Gastroesophageal sphincter (tissue), 4 donors: ENCODE data around the gene ARSJ. TPM values are rescaled to one million over a fixed set of nuclear protein-coding genes. Genes with fewer than 3 reads are reported as not detected.

Experiments used
- ATAC-seq: fragments of 150-250 bp; one replicate; pipeline ENCODE4 v1.9.1; 2016; ENCODE audit warnings: mild to moderate bottlenecking, moderate library complexity
- H3K27ac ChIP-seq, 4 donors: fragments of 200-600 bp; sonication (generic) in 3 of 4; 1 replicate in 3 of 4; 2 replicates in 1 of 4; pipeline ENCODE4 v1.5.1; 2016 to 2019
- H3K27me3 ChIP-seq: fragments of 200-600 bp; sonication (generic); one replicate; pipeline ENCODE4 v1.5.1; 2019
- H3K36me3 ChIP-seq, 2 donors: fragments of 200-600 bp; sonication (generic); one replicate each; pipeline ENCODE4 v1.5.1; 2019; ENCODE audit warnings: control low read depth in 1 of 2
- H3K4me1 ChIP-seq, 3 donors: fragments of 200-600 bp; sonication (generic); 1 replicate in 2 of 3; 2 replicates in 1 of 3; pipeline ENCODE4 v1.5.1; 2016 to 2019; ENCODE audit warnings: control low read depth in 2 of 3
- H3K4me3 ChIP-seq, 2 donors: fragments of 200-600 bp; sonication (generic); one replicate each; pipeline ENCODE4 v1.5.1; 2019; ENCODE audit warnings: mild to moderate bottlenecking in 1 of 2, moderate library complexity in 1 of 2
- H3K9me3 ChIP-seq, 3 donors: fragments of 200-600 bp; sonication (generic); one replicate each; pipeline ENCODE4 v1.5.1; 2017 to 2019; ENCODE audit warnings: control low read depth in 2 of 3
- CTCF ChIP-seq, 4 experiments: fragments of 200-600 bp in 2 of 4; fragments of 450-650 bp in 2 of 4; sonication (generic) in 1 of 4; IDR thresholded peaks; one replicate each; pipeline ENCODE4 v1.5.1; 2017 to 2019; ENCODE audit warnings: antibody characterized with exemption in 4 of 4, mild to moderate bottlenecking in 2 of 4, moderate library complexity in 2 of 4
- EP300 ChIP-seq: sonication (generic); formaldehyde crosslinking; IDR thresholded peaks from one replicate; pipeline ENCODE4 v1.6.1; 2017; ENCODE audit warnings: antibody characterized with exemption, mild to moderate bottlenecking
- POLR2A ChIP-seq, 2 donors: fragments of 450-650 bp; IDR thresholded peaks; one replicate each; pipeline ENCODE4 v1.6.1; 2017; ENCODE audit warnings: antibody characterized with exemption in 2 of 2, mild to moderate bottlenecking in 2 of 2, moderate library complexity in 1 of 2
- POLR2AphosphoS5 ChIP-seq: sonication (generic); formaldehyde crosslinking; IDR thresholded peaks from one replicate; pipeline ENCODE4 v1.6.1; 2017; ENCODE audit warnings: antibody characterized with exemption
- WGBS, 2 donors: methylation state at CpG; one replicate each; pipeline ENCODE4 v1.1.5; 2018; ENCODE audit warnings: low coverage in 1 of 2; 5-methylcytosine and 5-hydroxymethylcytosine counted together
- total RNA-seq, 4 donors: library from RNA; depleted of rRNA; stranded (reverse); fragments of >200 nt; gene quantifications; one replicate each; pipeline ENCODE4 v1.1.0, GENCODE V29; 2016

Gene ARSJ
- total RNA-seq, 4 donors from 2014 or later: 15.7 to 28.2 (median 22.8) TPM

- Histone ChIP-seq H3K4me1 (peaks cover 0 to 22% (median 2%) of the 10 kb centered on the region in 3 donors), H3K9me3 (no peaks in the 10 kb centered on the region), H3K27me3 (no peaks in the 10 kb centered on the region), H3K4me3 (no peak overlapping the region), H3K36me3 (no peaks in the 10 kb centered on the region), H3K27ac (peak overlapping the region in 3 of 4 donors; percentile 3 to 27 (median 18))
- no peak for ATAC-seq
- 42 to 62% methylated on average over 1 of the region's 1 CpG for WGBS, 2 donors
- TF ChIP-seq EP300 (no peak), CTCF (IDR thresholded peaks at IDR 0.05) (no peak), POLR2A (IDR thresholded peaks at IDR 0.05) (no peak)
These were observed 9.6 kb downstream of the ARSJ start for GRCh38 chr4:113969709-113970334.

DNA sequence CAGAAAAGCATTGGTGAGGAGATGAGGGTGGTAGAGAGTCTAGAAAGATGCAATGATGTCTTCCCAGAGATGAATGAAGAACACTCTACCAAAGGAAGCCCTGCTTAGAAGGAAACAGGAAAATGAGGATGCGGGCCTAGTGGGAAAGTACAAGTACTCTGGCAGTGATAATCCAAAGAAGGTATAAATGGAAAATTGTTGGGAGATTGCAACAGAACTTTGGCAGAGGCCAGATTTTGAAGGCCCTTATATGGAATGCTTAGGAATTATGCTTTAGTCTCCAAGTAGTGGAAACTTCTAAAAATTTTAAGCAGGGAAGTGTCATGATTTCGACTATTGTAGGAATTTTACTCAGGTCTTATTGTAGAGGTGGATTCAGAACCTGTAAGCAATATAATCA lies 11.0 kb downstream of the ARSJ start:
- peak; percentile 25 for ATAC-seq
- peaks cover 0 to 22% (median 2%) of the 10 kb centered on the region in 3 donors for H3K4me1 ChIP-seq
- 52 to 58% methylated on average over 2 of the region's 2 CpGs for WGBS, 2 donors
- H3K36me3 ChIP-seq: no peaks in the 10 kb centered on the region
- no peak overlapping the region for H3K4me3 ChIP-seq
- no peaks in the 10 kb centered on the region for H3K9me3 ChIP-seq
- no peaks in the 10 kb centered on the region for H3K27me3 ChIP-seq
- peak in 1 of 4 experiments; percentile 12 for TF ChIP-seq CTCF (IDR thresholded peaks at IDR 0.05)
- TF ChIP-seq POLR2AphosphoS5: no peak
- no peak for TF ChIP-seq POLR2A (IDR thresholded peaks at IDR 0.05)
- no peak for TF ChIP-seq EP300
- H3K27ac ChIP-seq: no peak overlapping the region

DNA sequence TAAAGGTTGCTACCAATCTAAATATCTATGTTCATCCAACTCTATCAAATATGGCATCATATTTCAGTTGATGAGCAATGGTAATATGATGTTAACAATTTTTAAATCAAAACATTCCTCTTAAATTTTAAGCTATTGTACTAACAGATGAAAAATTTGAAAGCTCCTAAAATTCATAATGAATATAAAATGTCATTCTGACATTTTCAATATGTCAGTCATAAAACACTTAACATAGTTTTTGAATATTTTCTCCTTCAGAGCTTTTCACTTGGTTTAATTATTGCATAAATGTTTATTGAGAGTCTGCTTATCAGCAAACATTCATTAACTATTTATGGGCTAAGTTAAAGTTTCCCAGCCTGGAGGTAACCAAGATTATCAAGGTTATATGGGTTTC lies 11.8 kb downstream of the ARSJ start:
- Histone ChIP-seq H3K4me3 (no peak overlapping the region), H3K9me3 (no peaks in the 10 kb centered on the region), H3K27ac (no peak overlapping the region), H3K27me3 (no peaks in the 10 kb centered on the region), H3K36me3 (no peaks in the 10 kb centered on the region), H3K4me1 (peaks cover 0 to 24% (median 2%) of the 10 kb centered on the region in 3 donors)
- no peak for ATAC-seq
- TF ChIP-seq POLR2A (IDR thresholded peaks at IDR 0.05): no peak
- TF ChIP-seq EP300: no peak
- no peak for TF ChIP-seq CTCF (IDR thresholded peaks at IDR 0.05)
- no peak for TF ChIP-seq POLR2AphosphoS5

DNA sequence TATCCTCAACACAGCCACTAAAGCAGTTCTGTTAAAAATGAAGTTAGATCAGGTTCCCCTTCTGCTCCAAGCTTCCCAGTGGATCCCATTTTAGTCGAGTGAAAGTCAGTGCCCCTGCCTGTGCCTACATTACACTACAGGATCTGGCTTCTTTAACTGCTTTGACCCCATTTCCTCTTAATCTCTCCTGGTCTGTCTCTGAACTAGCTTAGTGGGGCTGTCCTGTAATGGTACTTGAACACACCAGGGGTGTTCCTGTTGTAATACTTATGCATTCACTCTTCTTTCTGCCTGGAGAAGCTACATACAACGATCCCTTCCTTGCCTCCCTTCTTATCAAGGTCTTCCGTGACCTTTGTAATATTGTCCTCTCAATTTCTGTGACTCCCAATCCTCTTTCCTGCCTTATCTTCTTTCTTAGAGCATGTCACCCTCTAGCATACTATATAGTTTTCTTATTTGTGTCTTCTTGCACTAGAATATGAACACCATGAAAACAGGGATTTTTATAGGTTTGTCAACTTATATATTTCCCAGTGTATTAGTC lies 16.7 kb downstream of the ARSJ start:
- H3K4me1 ChIP-seq: peaks cover 5 to 50% (median 9%) of the 10 kb centered on the region in 3 donors
- 68 to 83% methylated on average over 2 to 3 of the region's 3 CpGs for WGBS, 2 donors
- H3K27ac ChIP-seq: peak overlapping the region in 3 of 4 donors; percentile 53 to 76 (median 53)
- H3K9me3 ChIP-seq: no peaks in the 10 kb centered on the region
- H3K36me3 ChIP-seq: no peaks in the 10 kb centered on the region
- no peaks in the 10 kb centered on the region for H3K27me3 ChIP-seq
- TF ChIP-seq POLR2A (IDR thresholded peaks at IDR 0.05): no peak
- TF ChIP-seq EP300: no peak
- TF ChIP-seq CTCF (IDR thresholded peaks at IDR 0.05): no peak
- TF ChIP-seq POLR2AphosphoS5: no peak
- ATAC-seq: no peak
- H3K4me3 ChIP-seq: no peak overlapping the region

DNA sequence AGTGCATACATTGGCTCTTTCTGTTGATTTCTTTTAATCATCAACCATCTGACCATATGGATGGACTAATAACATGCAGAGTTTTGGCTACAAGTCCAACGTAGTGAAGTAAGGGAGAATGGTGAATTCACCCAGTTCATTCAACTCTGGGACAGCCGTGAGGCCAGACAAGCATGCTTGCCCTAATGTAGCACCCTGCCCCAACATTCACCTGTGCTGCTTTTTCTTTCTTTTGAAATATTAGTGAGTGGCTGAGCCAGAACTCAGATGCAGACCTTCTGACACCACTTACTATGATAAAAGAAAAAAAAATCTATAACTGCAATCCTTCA lies 17.5 kb downstream of the ARSJ start:
- TF ChIP-seq EP300 (no peak), POLR2A (IDR thresholded peaks at IDR 0.05) (no peak), CTCF (IDR thresholded peaks at IDR 0.05) (no peak), POLR2AphosphoS5 (no peak)
- H3K27me3 ChIP-seq: no peaks in the 10 kb centered on the region
- H3K4me3 ChIP-seq: no peak overlapping the region
- ATAC-seq: no peak
- H3K9me3 ChIP-seq: no peaks in the 10 kb centered on the region
- WGBS, 2 donors: 42% methylated on average over 2 of the region's 2 CpGs
- H3K4me1 ChIP-seq: peaks cover 5 to 54% (median 9%) of the 10 kb centered on the region in 3 donors
- no peaks in the 10 kb centered on the region for H3K36me3 ChIP-seq
- peak overlapping the region in 3 of 4 donors; percentile 60 to 79 (median 76) for H3K27ac ChIP-seq
